Measurements from ENCODE around the gene MYO3B. TPM values are rescaled to one million over a fixed set of nuclear protein-coding genes. Genes with fewer than 3 reads are reported as not detected.

Gene MYO3B
- total RNA-seq, 1 experiment from 2014 or later = 0.63 TPM

DNA sequence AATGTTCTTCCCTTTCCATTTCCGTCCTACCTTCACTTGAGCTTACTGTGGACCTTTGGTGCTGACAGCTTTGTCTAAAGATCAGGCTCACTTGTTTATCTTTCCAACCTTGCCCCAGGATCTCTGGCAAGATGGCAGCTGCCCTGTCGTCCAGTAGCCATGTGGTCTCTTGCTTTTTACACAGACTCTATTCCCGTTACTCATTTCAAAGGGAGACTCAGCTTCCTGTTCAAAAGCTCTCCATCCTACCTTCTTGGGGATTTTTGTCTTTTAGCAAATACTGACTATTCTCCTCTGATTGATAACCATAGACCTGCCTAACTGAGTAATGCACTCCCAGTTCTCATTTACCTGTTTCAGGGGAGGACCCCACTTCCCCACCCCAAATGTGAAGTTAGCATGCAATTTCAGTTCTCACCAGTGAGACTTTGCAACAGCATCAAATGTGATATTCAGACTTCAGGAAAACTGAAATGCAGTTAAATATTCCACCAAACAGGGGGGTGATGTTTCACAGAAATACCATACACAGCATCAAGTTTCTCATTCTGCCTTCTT, 184.4 kb downstream of the MYO3B start:
- no peak overlapping the region for H3K18ac ChIP-seq (ENCODE audit: insufficient read length, low read depth, low read length)
- no peaks in the 10 kb centered on the region for H3K9me3 ChIP-seq (ENCODE audit: control insufficient read depth, low read depth, low read length)
- Mint-ChIP-seq H3K27ac (no peak overlapping the region), H3K27me3 (ENCODE audit: low read depth) (no peaks in the 10 kb centered on the region; the same call in 1 of the 2 replicates), H3K4me1 (peaks cover 47 to 58% of the 10 kb centered on the region in 2 experiments), H3K9me3 (no peaks in the 10 kb centered on the region), H3K36me3 (ENCODE audit: insufficient read depth in 1 of 3, low read depth in 3 of 3) (0 out of 7 replicates have a peak, but pooled peaks cover 0 to 4% (median 0%) of the 10 kb centered on the region in 3 experiments), H3K4me3 (no peak overlapping the region)
- no CpG with 5 or more reads among the region's 3 CpGs for WGBS (ENCODE audit: extremely low coverage, insufficient read length, low lambda C conversion rate)
- H3K79me2 ChIP-seq (ENCODE audit: insufficient read depth, low read length) = no peaks in the 10 kb centered on the region
- H3K23me2 ChIP-seq (ENCODE audit: insufficient read length, low read depth, low read length, poor library complexity, severe bottlenecking) = no peaks in the 10 kb centered on the region
- no peak overlapping the region for H4K91ac ChIP-seq (ENCODE audit: insufficient read length, low read depth, low read length)
- no peak overlapping the region for H2BK5ac ChIP-seq (ENCODE audit: insufficient read length, low read length)
- H2BK20ac ChIP-seq (ENCODE audit: low read depth, low read length, poor library complexity, severe bottlenecking) = no peak overlapping the region
- H3K14ac ChIP-seq (ENCODE audit: insufficient read depth, low read length) = no peak overlapping the region
- no peaks in the 10 kb centered on the region for H3K79me1 ChIP-seq (ENCODE audit: insufficient read depth, low read depth, low read length, poor library complexity, severe bottlenecking)
- peaks cover 13% of the 10 kb centered on the region; the same call in 1 of the 2 replicates for H3K4me1 ChIP-seq (ENCODE audit: insufficient read depth, low read length)
- TF ChIP-seq, protein P1, sequence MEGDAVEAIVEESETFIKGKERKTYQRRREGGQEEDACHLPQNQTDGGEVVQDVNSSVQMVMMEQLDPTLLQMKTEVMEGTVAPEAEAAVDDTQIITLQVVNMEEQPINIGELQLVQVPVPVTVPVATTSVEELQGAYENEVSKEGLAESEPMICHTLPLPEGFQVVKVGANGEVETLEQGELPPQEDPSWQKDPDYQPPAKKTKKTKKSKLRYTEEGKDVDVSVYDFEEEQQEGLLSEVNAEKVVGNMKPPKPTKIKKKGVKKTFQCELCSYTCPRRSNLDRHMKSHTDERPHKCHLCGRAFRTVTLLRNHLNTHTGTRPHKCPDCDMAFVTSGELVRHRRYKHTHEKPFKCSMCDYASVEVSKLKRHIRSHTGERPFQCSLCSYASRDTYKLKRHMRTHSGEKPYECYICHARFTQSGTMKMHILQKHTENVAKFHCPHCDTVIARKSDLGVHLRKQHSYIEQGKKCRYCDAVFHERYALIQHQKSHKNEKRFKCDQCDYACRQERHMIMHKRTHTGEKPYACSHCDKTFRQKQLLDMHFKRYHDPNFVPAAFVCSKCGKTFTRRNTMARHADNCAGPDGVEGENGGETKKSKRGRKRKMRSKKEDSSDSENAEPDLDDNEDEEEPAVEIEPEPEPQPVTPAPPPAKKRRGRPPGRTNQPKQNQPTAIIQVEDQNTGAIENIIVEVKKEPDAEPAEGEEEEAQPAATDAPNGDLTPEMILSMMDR (conservative IDR thresholded peaks at IDR 0.05) = no peak
- H2BK120ac ChIP-seq (ENCODE audit: low read depth, low read length, poor library complexity, severe bottlenecking) = no peak overlapping the region
- H4K8ac ChIP-seq (replicated peaks; ENCODE audit: insufficient read length, low read depth, low read length) = no peak overlapping the region
- H3K4me2 ChIP-seq (ENCODE audit: insufficient read depth, insufficient read length, low read length) = no peak overlapping the region
- H2BK15ac ChIP-seq (ENCODE audit: low read depth, low read length) = no peak overlapping the region
- H2AK5ac ChIP-seq (ENCODE audit: insufficient read length, low read length) = no peak overlapping the region
- no peak overlapping the region for H3K56ac ChIP-seq (ENCODE audit: insufficient read length, low read depth, low read length)
- H2AFZ ChIP-seq (ENCODE audit: low read length) = no peak overlapping the region
- no peak overlapping the region for H3K9ac ChIP-seq (ENCODE audit: extremely low read depth, insufficient read length, low read length)
- H3K23ac ChIP-seq (ENCODE audit: insufficient read length, low read depth, low read length) = no peak overlapping the region
- no peak overlapping the region for H3K27ac ChIP-seq (ENCODE audit: insufficient read length, low read depth, low read length)
- H3K27me3 ChIP-seq (ENCODE audit: insufficient read depth, low read length) = no peaks in the 10 kb centered on the region; the same call in 1 of the 2 replicates
- H4K20me1 ChIP-seq (ENCODE audit: control insufficient read depth, insufficient read depth, insufficient read length) = no peaks in the 10 kb centered on the region
- H4K5ac ChIP-seq (ENCODE audit: insufficient read length, low read depth, low read length) = no peak overlapping the region
- no peak overlapping the region for H3T11ph ChIP-seq (ENCODE audit: low read length)
- H3K4ac ChIP-seq (ENCODE audit: low read depth, low read length) = no peak overlapping the region
- no peak overlapping the region for H2BK12ac ChIP-seq (ENCODE audit: insufficient read length, low read depth, low read length)
- no peak for DNase-seq

Measured in H9 (cell line).